HepG2 (cell line): Measurements from ENCODE around the gene HSD17B8.

Experiments
- ARID2 ChIP-seq: sonication (generic); formaldehyde crosslinking; IDR thresholded peaks from 2 replicates; pipeline ENCODE4 v1.8.1; 2022; ENCODE audit warnings: mild to moderate bottlenecking, missing genetic modification reagents, borderline replicate concordance
- ATF3 ChIP-seq: sonication (generic); formaldehyde crosslinking; IDR thresholded peaks from 2 replicates; pipeline ENCODE4 v1.4.0; 2020; ENCODE audit warnings: missing genetic modification reagents
- EZH2 ChIP-seq: conservative IDR thresholded peaks from 2 replicates; pipeline ENCODE4 v1.6.1; 2012; ENCODE audit warnings: mild to moderate bottlenecking, low read depth, low read length, moderate library complexity
- FOXK1 ChIP-seq: sonication (generic); formaldehyde crosslinking; IDR thresholded peaks from 2 replicates; pipeline ENCODE4 v1.4.0; 2020; ENCODE audit warnings: low read depth, missing genetic modification reagents, borderline replicate concordance
- JDP2 ChIP-seq: sonication (generic); formaldehyde crosslinking; IDR thresholded peaks from 2 replicates; pipeline ENCODE4 v1.8.1; 2022; ENCODE audit warnings: missing genetic modification reagents, borderline replicate concordance
- POLR2A ChIP-seq, 2 experiments: IDR thresholded peaks; 2 replicates each; pipeline ENCODE4 v1.6.1; 2011; ENCODE audit warnings: low read depth in 2 of 2, low read length in 2 of 2, mild to moderate bottlenecking in 1 of 2, moderate library complexity in 1 of 2; ENCODE audit not compliant: insufficient read depth in 1 of 2
- PRDM15 ChIP-seq: sonication (generic); formaldehyde crosslinking; IDR thresholded peaks from 2 replicates; pipeline ENCODE4 v1.4.0; 2020; ENCODE audit warnings: missing genetic modification reagents
- YY1 ChIP-seq: IDR thresholded peaks from 2 replicates; pipeline ENCODE4 v1.6.1; 2011; ENCODE audit warnings: low read length, low read depth, moderate library complexity, mild to moderate bottlenecking; ENCODE audit not compliant: insufficient read depth, insufficient replicate concordance
- ZFX ChIP-seq: sonication (generic); formaldehyde crosslinking; IDR thresholded peaks from 2 replicates; pipeline ENCODE4 v1.4.0; 2020; ENCODE audit warnings: mild to moderate bottlenecking, low read depth, missing genetic modification reagents, moderate library complexity
- ZNF24 ChIP-seq: fragments of 450-650 bp; IDR thresholded peaks from 2 replicates; pipeline ENCODE4 v1.6.1; 2017; ENCODE audit warnings: antibody characterized with exemption, mild to moderate bottlenecking
- ZNF431 ChIP-seq: sonication (generic); formaldehyde crosslinking; IDR thresholded peaks from 2 replicates; pipeline ENCODE4 v1.9.0; 2022; ENCODE audit warnings: missing genetic modification reagents, low read depth, mild to moderate bottlenecking, borderline replicate concordance
- ZNF546 ChIP-seq: sonication (generic); formaldehyde crosslinking; conservative IDR thresholded peaks from 2 replicates; pipeline ENCODE4 v1.8.1; 2023; ENCODE audit warnings: mild to moderate bottlenecking, missing genetic modification reagents
- TF ChIP-seq, protein P1 (sequence below): sonication (generic); formaldehyde crosslinking; IDR thresholded peaks from 2 replicates; pipeline ENCODE4 v1.4.0; 2020; ENCODE audit warnings: mild to moderate bottlenecking, missing genetic modification reagents
- TF ChIP-seq, protein P2 (sequence below): sonication (generic); formaldehyde crosslinking; IDR thresholded peaks from 2 replicates; pipeline ENCODE4 v1.5.0; 2020; ENCODE audit warnings: mild to moderate bottlenecking, missing genetic modification reagents, moderate library complexity

GRCh38 chr6:33213166-33213988 lies 8.9 kb downstream of the HSD17B8 start:
- no peak for TF ChIP-seq POLR2A (IDR thresholded peaks at IDR 0.05; ENCODE audit: insufficient read depth in 1 of 2, low read depth in 2 of 2, low read length in 2 of 2)
- TF ChIP-seq ZFX (CRISPR knock-in tag) = no peak
- no peak for TF ChIP-seq ATF3 (CRISPR knock-in tag)
- TF ChIP-seq FOXK1 (CRISPR knock-in tag) = no peak
- no peak for TF ChIP-seq ZNF546 (CRISPR knock-in tag)
- TF ChIP-seq, protein P1, sequence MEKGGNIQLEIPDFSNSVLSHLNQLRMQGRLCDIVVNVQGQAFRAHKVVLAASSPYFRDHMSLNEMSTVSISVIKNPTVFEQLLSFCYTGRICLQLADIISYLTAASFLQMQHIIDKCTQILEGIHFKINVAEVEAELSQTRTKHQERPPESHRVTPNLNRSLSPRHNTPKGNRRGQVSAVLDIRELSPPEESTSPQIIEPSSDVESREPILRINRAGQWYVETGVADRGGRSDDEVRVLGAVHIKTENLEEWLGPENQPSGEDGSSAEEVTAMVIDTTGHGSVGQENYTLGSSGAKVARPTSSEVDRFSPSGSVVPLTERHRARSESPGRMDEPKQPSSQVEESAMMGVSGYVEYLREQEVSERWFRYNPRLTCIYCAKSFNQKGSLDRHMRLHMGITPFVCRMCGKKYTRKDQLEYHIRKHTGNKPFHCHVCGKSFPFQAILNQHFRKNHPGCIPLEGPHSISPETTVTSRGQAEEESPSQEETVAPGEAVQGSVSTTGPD = no peak
- TF ChIP-seq JDP2 (CRISPR knock-in tag) = no peak
- no peak for TF ChIP-seq ZNF24
- no peak for TF ChIP-seq ZNF431 (CRISPR knock-in tag)
- 0 out of 2 replicates have a peak, but pooled peaks have one; percentile 84 for TF ChIP-seq ARID2
- no peak for TF ChIP-seq PRDM15
- 0 out of 2 replicates have a peak, but pooled peaks have one; percentile 32 for TF ChIP-seq EZH2
- TF ChIP-seq YY1 = no peak
- TF ChIP-seq, protein P2, sequence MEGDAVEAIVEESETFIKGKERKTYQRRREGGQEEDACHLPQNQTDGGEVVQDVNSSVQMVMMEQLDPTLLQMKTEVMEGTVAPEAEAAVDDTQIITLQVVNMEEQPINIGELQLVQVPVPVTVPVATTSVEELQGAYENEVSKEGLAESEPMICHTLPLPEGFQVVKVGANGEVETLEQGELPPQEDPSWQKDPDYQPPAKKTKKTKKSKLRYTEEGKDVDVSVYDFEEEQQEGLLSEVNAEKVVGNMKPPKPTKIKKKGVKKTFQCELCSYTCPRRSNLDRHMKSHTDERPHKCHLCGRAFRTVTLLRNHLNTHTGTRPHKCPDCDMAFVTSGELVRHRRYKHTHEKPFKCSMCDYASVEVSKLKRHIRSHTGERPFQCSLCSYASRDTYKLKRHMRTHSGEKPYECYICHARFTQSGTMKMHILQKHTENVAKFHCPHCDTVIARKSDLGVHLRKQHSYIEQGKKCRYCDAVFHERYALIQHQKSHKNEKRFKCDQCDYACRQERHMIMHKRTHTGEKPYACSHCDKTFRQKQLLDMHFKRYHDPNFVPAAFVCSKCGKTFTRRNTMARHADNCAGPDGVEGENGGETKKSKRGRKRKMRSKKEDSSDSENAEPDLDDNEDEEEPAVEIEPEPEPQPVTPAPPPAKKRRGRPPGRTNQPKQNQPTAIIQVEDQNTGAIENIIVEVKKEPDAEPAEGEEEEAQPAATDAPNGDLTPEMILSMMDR = no peak
